ENCODE measurements around the gene F11R.

DNA sequence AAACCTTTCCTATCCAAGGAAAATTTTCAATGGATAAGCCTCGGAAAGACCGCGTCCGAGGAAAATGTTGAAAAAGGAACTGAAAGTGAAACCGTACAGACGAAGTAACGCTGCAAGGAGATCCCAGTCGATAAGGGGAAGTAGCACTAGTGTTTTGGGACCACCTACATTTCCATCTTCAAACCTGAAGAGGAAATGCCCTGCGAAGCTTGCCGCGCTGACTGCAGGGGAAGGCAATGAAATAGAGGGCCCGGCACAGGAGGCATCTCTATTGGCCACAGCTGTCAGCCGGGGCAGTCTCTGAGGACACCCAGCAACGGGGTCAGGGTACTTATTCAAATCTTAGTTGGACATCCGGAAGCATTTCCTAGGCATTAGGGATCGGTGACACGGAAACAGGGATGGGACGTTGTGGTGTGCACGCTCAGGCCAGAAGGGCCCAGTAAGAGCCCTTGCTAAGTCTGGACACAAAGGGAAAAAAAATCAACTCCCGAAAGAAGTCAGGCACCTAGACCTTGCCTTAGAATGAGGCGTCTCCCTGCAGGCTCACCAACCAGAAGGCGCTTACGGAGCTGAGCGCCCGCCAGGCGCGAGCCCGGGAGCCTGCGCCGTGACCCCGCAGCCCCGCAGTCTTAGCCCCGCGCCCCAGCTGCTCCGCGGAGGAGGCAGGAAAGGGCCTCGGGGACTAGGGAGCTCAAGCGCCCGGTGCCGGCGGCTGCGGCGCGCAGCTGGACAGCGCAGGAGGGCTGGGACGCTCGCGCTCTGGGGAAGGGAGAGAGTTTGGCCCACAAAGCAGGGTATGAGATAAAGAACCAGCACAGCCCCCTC lies 24.2 kb upstream of the F11R start:
- TF ChIP-seq CTBP1 (IDR thresholded peaks at IDR 0.05; ENCODE audit: borderline replicate concordance): no peak
- TF ChIP-seq ELF4 (IDR thresholded peaks at IDR 0.05): no peak
- no peak for TF ChIP-seq NFRKB (IDR thresholded peaks at IDR 0.05)
- peak; percentile 65; the same call in 1 of the 2 replicates for TF ChIP-seq L3MBTL2 (conservative IDR thresholded peaks at IDR 0.05)
- no peak for TF ChIP-seq SUZ12 (IDR thresholded peaks at IDR 0.05)
- TF ChIP-seq FOXK2 (IDR thresholded peaks at IDR 0.05): no peak
- no peak for TF ChIP-seq FOXM1 (IDR thresholded peaks at IDR 0.05; ENCODE audit: borderline replicate concordance)
- no peak for TF ChIP-seq SP1 (IDR thresholded peaks at IDR 0.05)
- TF ChIP-seq BHLHE40 (IDR thresholded peaks at IDR 0.05; ENCODE audit: borderline replicate concordance): no peak

Measured in HEK293T (cell line).